CD14-positive monocyte (primary cell): ENCODE results near the gene DCDC2B. TPM values are rescaled to one million over a fixed set of nuclear protein-coding genes. Genes with fewer than 3 reads are reported as not detected.
A peak's percentile ranks its signal among the peaks of the same experiment; 100 is the strongest.

Experiments used
- DNase-seq, 3 donors: peaks; one replicate each; pipeline ENCODE4 v3.0.0-alpha.2; 2011 to 2022
- H2AFZ ChIP-seq: 2 replicates; pipeline ENCODE4 v1.6.0; 2012; ENCODE audit warnings: mild to moderate bottlenecking, low read depth, low read length, inconsistent platforms; ENCODE audit not compliant: insufficient read depth, poor library complexity, severe bottlenecking
- H3K27ac ChIP-seq, 2 donors: 1 replicate in 1 of 2; 2 replicates in 1 of 2; pipeline ENCODE4 v1.5.1; 2012 to 2013; ENCODE audit warnings: low read length in 2 of 2, control low read depth in 1 of 2, inconsistent platforms in 1 of 2, low read depth in 1 of 2, mild to moderate bottlenecking in 1 of 2
- H3K27me3 ChIP-seq, 2 donors: one replicate each; pipeline versions ENCODE4 v1.6.0 to v1.6.1; 2011 to 2013; ENCODE audit warnings: low read length in 2 of 2; ENCODE audit not compliant: control insufficient read depth in 2 of 2, insufficient read depth in 2 of 2
- H3K36me3 ChIP-seq, 2 donors: replicated peaks in 1 of 2; 1 replicate in 1 of 2; 2 replicates in 1 of 2; pipeline versions ENCODE4 v1.5.1 to v1.6.1; 2012 to 2013; ENCODE audit warnings: low read length in 2 of 2, control low read depth in 1 of 2, inconsistent platforms in 1 of 2, mild to moderate bottlenecking in 1 of 2; ENCODE audit not compliant: insufficient read depth in 2 of 2, control insufficient read depth in 1 of 2
- H3K4me1 ChIP-seq, 2 donors: 1 replicate in 1 of 2; 2 replicates in 1 of 2; pipeline versions ENCODE4 v1.5.1 to v1.6.1; 2012 to 2013; ENCODE audit warnings: low read length in 2 of 2, control low read depth in 1 of 2, inconsistent platforms in 1 of 2, mild to moderate bottlenecking in 1 of 2, moderate library complexity in 1 of 2; ENCODE audit not compliant: insufficient read depth in 2 of 2, control insufficient read depth in 1 of 2
- H3K4me2 ChIP-seq: replicated peaks from 2 replicates; pipeline ENCODE3; 2012; ENCODE audit warnings: low read length, moderate library complexity, mild to moderate bottlenecking; ENCODE audit not compliant: poor library complexity, severe bottlenecking; ENCODE audit errors: extremely low read depth
- H3K4me3 ChIP-seq, 3 experiments: fragments of 200-600 bp in 1 of 3; sonication (generic) in 1 of 3; replicated peaks in 1 of 3; 1 replicate in 2 of 3; 2 replicates in 1 of 3; pipeline ENCODE4 v1.5.1; 2011 to 2013; ENCODE audit warnings: low read length in 3 of 3, mild to moderate bottlenecking in 3 of 3, control low read depth in 2 of 3, low read depth in 2 of 3, inconsistent platforms in 1 of 3, moderate library complexity in 1 of 3
- H3K79me2 ChIP-seq: 2 replicates; pipeline ENCODE4 v1.6.0; 2012; ENCODE audit warnings: mild to moderate bottlenecking, control low read depth, inconsistent platforms, low read length, moderate library complexity; ENCODE audit not compliant: insufficient read depth
- H3K9ac ChIP-seq: 2 replicates; pipeline ENCODE4 v1.6.0; 2017; ENCODE audit warnings: low read length, mild to moderate bottlenecking; ENCODE audit not compliant: insufficient read depth, poor library complexity, severe bottlenecking
- H3K9me3 ChIP-seq, 2 donors: replicated peaks in 1 of 2; 1 replicate in 1 of 2; 2 replicates in 1 of 2; pipeline versions ENCODE4 v1.5.1 to v1.6.1; 2012 to 2013; ENCODE audit warnings: low read length in 2 of 2, control low read depth in 1 of 2; ENCODE audit not compliant: control insufficient read depth in 1 of 2, insufficient read depth in 1 of 2
- H4K20me1 ChIP-seq: 2 replicates; pipeline ENCODE4 v1.6.0; 2012; ENCODE audit warnings: mild to moderate bottlenecking, low read length, control low read depth, moderate library complexity; ENCODE audit not compliant: insufficient read depth
- H3K27ac Mint-ChIP-seq, 7 donors: one replicate each; pipeline ENCODE4 v1.8.0; 2020; ENCODE audit warnings: mild to moderate bottlenecking in 7 of 7, mixed read lengths in 7 of 7, moderate library complexity in 6 of 7, inconsistent platforms in 2 of 7
- H3K27me3 Mint-ChIP-seq, 3 donors: one replicate each; pipeline ENCODE4 v1.8.0; 2021 to 2022; ENCODE audit warnings: low read depth in 3 of 3, mild to moderate bottlenecking in 3 of 3, mixed read lengths in 3 of 3, moderate library complexity in 3 of 3, inconsistent platforms in 1 of 3
- H3K36me3 Mint-ChIP-seq, 2 donors: one replicate each; pipeline ENCODE4 v1.8.0; 2020; ENCODE audit warnings: mixed read lengths in 2 of 2, inconsistent platforms in 1 of 2, mild to moderate bottlenecking in 1 of 2
- H3K4me1 Mint-ChIP-seq: one replicate; pipeline ENCODE4 v1.8.0; 2020; ENCODE audit warnings: mild to moderate bottlenecking, mixed read lengths
- H3K4me3 Mint-ChIP-seq, 2 donors: one replicate each; pipeline ENCODE4 v1.8.0; 2020; ENCODE audit warnings: mild to moderate bottlenecking in 2 of 2, mixed read lengths in 2 of 2, moderate library complexity in 1 of 2
- H3K9me3 Mint-ChIP-seq, 7 donors: one replicate each; pipeline ENCODE4 v1.8.0; 2020 to 2022; ENCODE audit warnings: mixed read lengths in 7 of 7, mild to moderate bottlenecking in 6 of 7, moderate library complexity in 6 of 7, inconsistent platforms in 2 of 7
- WGBS: methylation state at CpG from one replicate; pipeline ENCODE4 v1.1.5; 2013; ENCODE audit warnings: missing lambda C conversion rate; ENCODE audit not compliant: insufficient coverage; 5-methylcytosine and 5-hydroxymethylcytosine counted together
- intact Hi-C, 2 donors: fragments of 100-400 bp; cut with micrococcal nuclease; formaldehyde crosslinking; loops; one replicate each; pipeline versions ENCODE4 v1.15.0 to v1.15.1; 2023
- polyA plus RNA-seq, 3 donors: library from polyadenylated mRNA; depleted of rRNA in 1 of 3; unstranded in 2 of 3; stranded (reverse) in 1 of 3; fragments of 300-500 nt in 2 of 3; fragments of >200 nt in 1 of 3; fragmentation: Illumina TruSeq in 2 of 3; gene quantifications; 1 replicate in 2 of 3; 2 replicates in 1 of 3; pipeline ENCODE4 v1.2.3, GENCODE V29; 2012 to 2021
- TF ChIP-seq, protein P1 (sequence below): fragments of 200-600 bp; IDR thresholded peaks from one replicate; pipeline ENCODE4 v1.8.0; 2022; ENCODE audit warnings: antibody characterized with exemption, mild to moderate bottlenecking

DCDC2B gene
- polyA plus RNA-seq, 3 donors, result not detected

DNA sequence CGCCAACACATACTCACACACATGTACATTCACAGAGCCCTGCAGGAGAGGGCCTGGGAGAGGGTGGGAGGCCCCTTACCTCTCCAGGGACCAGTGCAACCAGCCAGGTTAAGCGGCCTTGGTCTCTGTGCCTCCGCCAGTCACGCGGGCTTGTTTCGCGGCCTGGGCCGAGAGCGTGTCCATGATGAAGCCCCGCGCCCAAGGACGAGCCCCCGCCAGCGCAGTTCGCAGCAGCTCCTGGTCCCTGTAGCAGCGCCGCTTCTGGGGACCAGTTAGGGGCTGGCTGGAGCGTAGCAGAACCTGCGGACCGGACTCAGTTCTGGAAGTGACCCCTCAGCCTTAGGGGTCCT is 30.9 kb downstream of the DCDC2B start:
- 97% methylated on average over 19 of the region's 20 CpGs for WGBS
- no peak overlapping the region for H2AFZ ChIP-seq
- H3K79me2 ChIP-seq, result no peaks in the 10 kb centered on the region
- peaks cover 20 to 29% of the 10 kb centered on the region in 2 donors for H3K4me1 ChIP-seq
- H3K9ac ChIP-seq, result no peak overlapping the region
- peaks cover 0 to 30% of the 10 kb centered on the region in 2 donors for H3K27me3 ChIP-seq
- DNase-seq, result no peak
- Mint-ChIP-seq H3K4me1 (peaks cover 24% of the 10 kb centered on the region), H3K4me3 (peak overlapping the region; percentile 72 to 88), H3K27ac (no peak overlapping the region), H3K9me3 (peaks cover 0 to 3% (median 0%) of the 10 kb centered on the region in 7 donors), H3K36me3 (no peaks in the 10 kb centered on the region), H3K27me3 (peaks cover 24 to 33% (median 29%) of the 10 kb centered on the region in 3 donors)
- no peaks in the 10 kb centered on the region for H3K36me3 ChIP-seq
- no peak overlapping the region for H3K4me3 ChIP-seq
- H3K4me2 ChIP-seq, result peak overlapping the region; percentile 71
- intact Hi-C loops, result no loop called here
- no peak overlapping the region for H3K27ac ChIP-seq
- TF ChIP-seq, protein P1, sequence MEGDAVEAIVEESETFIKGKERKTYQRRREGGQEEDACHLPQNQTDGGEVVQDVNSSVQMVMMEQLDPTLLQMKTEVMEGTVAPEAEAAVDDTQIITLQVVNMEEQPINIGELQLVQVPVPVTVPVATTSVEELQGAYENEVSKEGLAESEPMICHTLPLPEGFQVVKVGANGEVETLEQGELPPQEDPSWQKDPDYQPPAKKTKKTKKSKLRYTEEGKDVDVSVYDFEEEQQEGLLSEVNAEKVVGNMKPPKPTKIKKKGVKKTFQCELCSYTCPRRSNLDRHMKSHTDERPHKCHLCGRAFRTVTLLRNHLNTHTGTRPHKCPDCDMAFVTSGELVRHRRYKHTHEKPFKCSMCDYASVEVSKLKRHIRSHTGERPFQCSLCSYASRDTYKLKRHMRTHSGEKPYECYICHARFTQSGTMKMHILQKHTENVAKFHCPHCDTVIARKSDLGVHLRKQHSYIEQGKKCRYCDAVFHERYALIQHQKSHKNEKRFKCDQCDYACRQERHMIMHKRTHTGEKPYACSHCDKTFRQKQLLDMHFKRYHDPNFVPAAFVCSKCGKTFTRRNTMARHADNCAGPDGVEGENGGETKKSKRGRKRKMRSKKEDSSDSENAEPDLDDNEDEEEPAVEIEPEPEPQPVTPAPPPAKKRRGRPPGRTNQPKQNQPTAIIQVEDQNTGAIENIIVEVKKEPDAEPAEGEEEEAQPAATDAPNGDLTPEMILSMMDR, result no peak
- H3K9me3 ChIP-seq, result no peaks in the 10 kb centered on the region
- no peaks in the 10 kb centered on the region for H4K20me1 ChIP-seq

DNA sequence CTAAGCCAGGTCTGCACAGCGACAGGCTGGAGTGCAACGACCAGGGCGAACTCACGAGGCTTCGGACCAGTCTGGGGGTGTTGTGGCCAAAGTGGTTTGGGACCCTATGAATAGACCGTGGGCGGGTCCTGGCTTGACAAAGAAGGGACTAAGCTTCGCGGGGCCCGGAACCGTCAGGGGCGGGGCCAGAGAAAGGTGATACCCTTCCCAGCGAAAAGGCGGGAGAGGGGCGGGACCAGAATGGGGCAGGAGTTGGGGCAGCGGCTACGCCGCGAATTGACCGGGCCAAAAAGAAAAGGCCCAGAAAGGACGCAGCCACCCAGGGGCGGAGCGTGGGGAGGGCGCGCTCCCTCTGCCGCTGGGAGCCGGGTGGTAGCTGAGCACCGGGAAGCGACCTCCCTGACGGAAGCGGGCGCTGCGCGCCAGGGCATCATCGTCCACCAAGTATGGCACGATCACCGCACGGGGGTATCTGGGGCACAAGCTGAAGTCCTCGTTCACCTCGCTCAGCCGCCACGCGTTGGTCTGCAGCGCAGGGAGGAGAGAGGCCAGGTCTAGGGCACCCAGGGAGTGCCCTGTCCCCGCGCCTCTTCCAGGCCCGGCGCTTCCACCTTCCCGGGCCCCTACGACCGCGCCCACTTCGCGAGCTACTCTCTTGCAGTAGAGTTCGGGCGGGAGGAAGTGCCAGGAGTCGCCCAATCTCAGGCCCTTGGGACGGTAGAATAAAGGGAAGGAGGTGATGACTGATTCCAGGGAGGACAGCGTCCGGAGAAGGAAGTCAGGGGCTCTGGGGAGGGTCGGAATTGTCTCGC is 31.5 kb downstream of the DCDC2B start:
- WGBS, result 8% methylated on average over 61 of the region's 62 CpGs
- H3K4me1 Mint-ChIP-seq, result peaks cover 24% of the 10 kb centered on the region

More for the DNA sequence above, 31.5 kb downstream of the DCDC2B start:
- H3K79me2 ChIP-seq, result no peaks in the 10 kb centered on the region
- Mint-ChIP-seq H3K27ac (peak overlapping the region in 2 of 7 donors; percentile 11 to 45), H3K36me3 (no peaks in the 10 kb centered on the region), H3K9me3 (peaks cover 0 to 3% (median 1%) of the 10 kb centered on the region in 7 donors), H3K27me3 (peaks cover 24 to 33% (median 29%) of the 10 kb centered on the region in 3 donors), H3K4me3 (peak overlapping the region; percentile 72 to 88)
- peak overlapping the region; percentile 12 to 68 (median 33) for H3K4me3 ChIP-seq
- intact Hi-C loops, result no loop called here
- no peaks in the 10 kb centered on the region for H3K36me3 ChIP-seq
- TF ChIP-seq, protein P1, result no peak
- H4K20me1 ChIP-seq, result no peaks in the 10 kb centered on the region
- no peak overlapping the region for H3K27ac ChIP-seq
- H3K4me1 ChIP-seq, result peaks cover 20 to 29% of the 10 kb centered on the region in 2 donors
- DNase-seq, result peak in 2 of 3 donors; percentile 57 to 72
- H3K4me2 ChIP-seq, result peak overlapping the region; percentile 71
- H3K27me3 ChIP-seq, result peaks cover 0 to 30% of the 10 kb centered on the region in 2 donors
- H2AFZ ChIP-seq, result peak overlapping the region; percentile 85
- H3K9me3 ChIP-seq, result no peaks in the 10 kb centered on the region
- no peak overlapping the region for H3K9ac ChIP-seq
